ENCODE data around the gene ZFYVE9.
"Not testable (repeated sequence)": the region's sequence is repeated elsewhere in the genome, so short reads cannot be mapped to it uniquely, and the experiment has no call there.

The ZFYVE9 gene

GRCh38 chr1:52141513-52142219 lies at the start of gene ZFYVE9:
Gene ZFYVE9 (plus strand): TSS chr1:52142089. CDS start chr1:52233207, 91,118 bp downstream.
- peak; percentile 48 for DNase-seq (ENCODE audit: low read depth)

- DNase-seq (ENCODE audit: low read depth) = not testable (repeated sequence)
These were observed 47.6 kb upstream of the ZFYVE9 start for GRCh38 chr1:52094300-52094699.

GRCh38 chr1:52096216-52096615 lies 45.7 kb upstream of the ZFYVE9 start:
- DNase-seq (ENCODE audit: low read depth) = no peak

GRCh38 chr1:52098139-52098871 lies 43.6 kb upstream of the ZFYVE9 start:
- DNase-seq (ENCODE audit: low read depth) = no peak

- no peak for DNase-seq (ENCODE audit: low read depth)
These were observed 39.4 kb upstream of the ZFYVE9 start for GRCh38 chr1:52102336-52103013.

- DNase-seq (ENCODE audit: low read depth) = no peak
These were observed 30.4 kb upstream of the ZFYVE9 start for GRCh38 chr1:52111492-52111891.

- DNase-seq (ENCODE audit: low read depth) = no peak
These were observed 29.4 kb upstream of the ZFYVE9 start for GRCh38 chr1:52112489-52112888.

GRCh38 chr1:52119301-52120079 lies 22.4 kb upstream of the ZFYVE9 start:
- no peak for DNase-seq (ENCODE audit: low read depth)

- DNase-seq (ENCODE audit: low read depth) = no peak
These were observed 19.5 kb upstream of the ZFYVE9 start for GRCh38 chr1:52122384-52122783.

- DNase-seq (ENCODE audit: low read depth) = no peak
These were observed 18.3 kb upstream of the ZFYVE9 start for GRCh38 chr1:52123622-52124021.

- no peak for DNase-seq (ENCODE audit: low read depth)
These were observed 16.0 kb upstream of the ZFYVE9 start for GRCh38 chr1:52125736-52126359.

GRCh38 chr1:52127181-52128180 lies 14.4 kb upstream of the ZFYVE9 start:
- no peak for DNase-seq (ENCODE audit: low read depth)

GRCh38 chr1:52139817-52140540 lies 1.9 kb upstream of the ZFYVE9 start:
- DNase-seq (ENCODE audit: low read depth) = no peak

- no peak for DNase-seq (ENCODE audit: low read depth)
These were observed 1.0 kb upstream of the ZFYVE9 start for GRCh38 chr1:52140633-52141512.

GRCh38 chr1:52142220-52143183 lies 613 bp downstream of the ZFYVE9 start:
- DNase-seq (ENCODE audit: low read depth) = peak; percentile 31

GRCh38 chr1:52145137-52145536 lies 3.2 kb downstream of the ZFYVE9 start:
- no peak for DNase-seq (ENCODE audit: low read depth)

- DNase-seq (ENCODE audit: low read depth) = not testable (repeated sequence)
These were observed 8.6 kb downstream of the ZFYVE9 start for GRCh38 chr1:52150445-52150844.

GRCh38 chr1:52150946-52151345 lies 9.1 kb downstream of the ZFYVE9 start:
- DNase-seq (ENCODE audit: low read depth) = no peak
